Thyroid gland (tissue), 4 donors: ENCODE data around the gene CLDN1. TPM values are rescaled to one million over a fixed set of nuclear protein-coding genes. Genes with fewer than 3 reads are reported as not detected.

Experiments
- DNase-seq, 2 donors: peaks; one replicate each; pipeline ENCODE4 v3.0.0-alpha.2; 2019
- H3K27ac ChIP-seq, 3 donors: fragments of 200-600 bp; sonication (generic); 1 replicate in 2 of 3; 2 replicates in 1 of 3; pipeline ENCODE4 v1.5.1; 2016 to 2019; ENCODE audit warnings: mild to moderate bottlenecking in 1 of 3, moderate library complexity in 1 of 3
- H3K27me3 ChIP-seq: fragments of 200-600 bp; sonication (generic); one replicate; pipeline ENCODE4 v1.5.1; 2019
- H3K36me3 ChIP-seq, 2 donors: fragments of 200-600 bp; sonication (generic); one replicate each; pipeline ENCODE4 v1.5.1; 2016 to 2019
- H3K4me1 ChIP-seq, 2 donors: fragments of 200-600 bp; sonication (generic); one replicate each; pipeline ENCODE4 v1.5.1; 2017 to 2019
- H3K4me3 ChIP-seq, 3 donors: fragments of 200-600 bp; sonication (generic); replicated peaks in 1 of 3; 1 replicate in 2 of 3; 2 replicates in 1 of 3; pipeline ENCODE4 v1.5.1; 2016; ENCODE audit warnings: mild to moderate bottlenecking in 1 of 3
- H3K9me3 ChIP-seq: fragments of 200-600 bp; sonication (generic); one replicate; pipeline ENCODE4 v1.5.1; 2017
- POLR2A ChIP-seq, 2 donors: fragments of 450-650 bp; IDR thresholded peaks; one replicate each; pipeline ENCODE4 v1.6.1; 2017; ENCODE audit warnings: antibody characterized with exemption in 2 of 2, mild to moderate bottlenecking in 2 of 2, moderate library complexity in 1 of 2
- WGBS, 2 donors: methylation state at CpG; one replicate each; pipeline ENCODE4 v1.1.5; 2017; 5-methylcytosine and 5-hydroxymethylcytosine counted together
- intact Hi-C: fragments of 100-400 bp; cut with DNase I; formaldehyde crosslinking; loops from one replicate; pipeline ENCODE4 v1.15.1; 2023
- total RNA-seq, 4 donors: library from RNA; depleted of rRNA; stranded (reverse); fragments of >200 nt; gene quantifications; one replicate each; pipeline ENCODE4 v1.2.3, GENCODE V29; 2016
- TF ChIP-seq, protein P1 (sequence below), 6 experiments: fragments of 200-600 bp in 3 of 6; fragments of 450-650 bp in 3 of 6; sonication (generic) in 3 of 6; IDR thresholded peaks; one replicate each; pipeline ENCODE4 v1.5.1; 2016 to 2019; ENCODE audit warnings: antibody characterized with exemption in 6 of 6, mild to moderate bottlenecking in 2 of 6, inconsistent platforms in 1 of 6, moderate library complexity in 1 of 6

The CLDN1 gene
- total RNA-seq, 4 donors from 2014 or later, result 5.1 to 29.2 (median 8.5) TPM

DNA sequence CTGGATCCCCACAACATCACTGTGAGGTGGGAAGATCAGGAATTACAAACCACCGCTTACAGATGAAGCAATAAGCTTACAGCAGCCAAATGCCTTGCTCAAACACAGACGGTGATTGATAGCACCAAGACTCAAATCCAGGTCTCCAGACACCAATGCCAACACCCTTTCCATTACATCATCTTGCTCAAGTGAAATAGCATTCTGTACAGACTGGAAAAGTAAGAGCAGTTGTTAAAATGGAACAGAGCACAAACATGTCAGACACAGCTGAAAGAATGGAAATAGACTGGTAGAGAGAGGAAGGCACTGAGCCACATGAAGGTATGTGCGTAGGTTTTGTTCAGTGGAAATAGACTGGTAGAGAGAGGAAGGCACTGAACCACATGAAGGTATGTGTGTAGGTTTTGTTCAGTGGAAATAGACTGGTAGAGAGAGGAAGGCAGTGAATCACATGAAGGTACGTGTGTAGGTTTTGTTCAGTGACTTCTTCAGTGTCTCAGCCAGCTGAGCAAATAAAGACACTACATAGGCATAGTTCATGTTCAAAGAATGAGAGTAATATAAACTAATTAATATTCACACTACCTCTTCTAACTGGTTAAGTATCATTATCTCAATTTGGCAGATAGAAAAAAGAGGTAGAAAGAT, 15.6 kb downstream of the CLDN1 start:
- DNase-seq, result no peak
- no peak for TF ChIP-seq POLR2A (IDR thresholded peaks at IDR 0.05)
- TF ChIP-seq, protein P1, sequence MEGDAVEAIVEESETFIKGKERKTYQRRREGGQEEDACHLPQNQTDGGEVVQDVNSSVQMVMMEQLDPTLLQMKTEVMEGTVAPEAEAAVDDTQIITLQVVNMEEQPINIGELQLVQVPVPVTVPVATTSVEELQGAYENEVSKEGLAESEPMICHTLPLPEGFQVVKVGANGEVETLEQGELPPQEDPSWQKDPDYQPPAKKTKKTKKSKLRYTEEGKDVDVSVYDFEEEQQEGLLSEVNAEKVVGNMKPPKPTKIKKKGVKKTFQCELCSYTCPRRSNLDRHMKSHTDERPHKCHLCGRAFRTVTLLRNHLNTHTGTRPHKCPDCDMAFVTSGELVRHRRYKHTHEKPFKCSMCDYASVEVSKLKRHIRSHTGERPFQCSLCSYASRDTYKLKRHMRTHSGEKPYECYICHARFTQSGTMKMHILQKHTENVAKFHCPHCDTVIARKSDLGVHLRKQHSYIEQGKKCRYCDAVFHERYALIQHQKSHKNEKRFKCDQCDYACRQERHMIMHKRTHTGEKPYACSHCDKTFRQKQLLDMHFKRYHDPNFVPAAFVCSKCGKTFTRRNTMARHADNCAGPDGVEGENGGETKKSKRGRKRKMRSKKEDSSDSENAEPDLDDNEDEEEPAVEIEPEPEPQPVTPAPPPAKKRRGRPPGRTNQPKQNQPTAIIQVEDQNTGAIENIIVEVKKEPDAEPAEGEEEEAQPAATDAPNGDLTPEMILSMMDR (IDR thresholded peaks at IDR 0.05), result no peak
- no peaks in the 10 kb centered on the region for H3K36me3 ChIP-seq
- H3K9me3 ChIP-seq, result no peaks in the 10 kb centered on the region
- no peaks in the 10 kb centered on the region for H3K27me3 ChIP-seq
- WGBS, 2 donors, result 89 to 90% methylated on average over 4 of the region's 4 CpGs
- no peak overlapping the region for H3K4me3 ChIP-seq
- intact Hi-C loops, result no loop called here
- H3K4me1 ChIP-seq, result no peaks in the 10 kb centered on the region
- H3K27ac ChIP-seq, result no peak overlapping the region

DNA sequence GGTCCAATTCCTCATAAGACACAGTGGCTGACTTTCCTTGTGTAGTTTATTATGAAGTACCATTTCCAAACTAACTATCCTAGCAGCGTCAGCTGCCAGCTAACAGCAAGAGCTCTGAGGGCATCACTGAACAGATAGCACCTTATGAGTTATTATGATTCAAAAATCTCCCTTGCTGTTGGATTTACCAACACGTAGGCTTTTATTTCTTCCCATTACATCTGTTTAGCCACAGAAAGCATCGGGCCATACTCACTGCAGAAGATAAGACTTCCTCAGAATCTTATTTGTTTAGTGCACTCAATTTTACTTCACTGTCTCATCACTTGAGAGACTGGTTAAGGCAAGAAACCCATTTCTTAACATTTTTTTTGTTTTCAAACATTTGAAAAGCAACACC, 16.2 kb downstream of the CLDN1 start:
- Histone ChIP-seq H3K27ac (no peak overlapping the region), H3K4me3 (no peak overlapping the region), H3K36me3 (no peaks in the 10 kb centered on the region), H3K9me3 (no peaks in the 10 kb centered on the region), H3K27me3 (no peaks in the 10 kb centered on the region), H3K4me1 (no peaks in the 10 kb centered on the region)
- no peak for DNase-seq
- 63 to 74% methylated on average over 3 of the region's 3 CpGs for WGBS, 2 donors
- intact Hi-C loops, result no loop called here
- no peak for TF ChIP-seq POLR2A (IDR thresholded peaks at IDR 0.05)
- TF ChIP-seq, protein P1 (IDR thresholded peaks at IDR 0.05), result no peak

DNA sequence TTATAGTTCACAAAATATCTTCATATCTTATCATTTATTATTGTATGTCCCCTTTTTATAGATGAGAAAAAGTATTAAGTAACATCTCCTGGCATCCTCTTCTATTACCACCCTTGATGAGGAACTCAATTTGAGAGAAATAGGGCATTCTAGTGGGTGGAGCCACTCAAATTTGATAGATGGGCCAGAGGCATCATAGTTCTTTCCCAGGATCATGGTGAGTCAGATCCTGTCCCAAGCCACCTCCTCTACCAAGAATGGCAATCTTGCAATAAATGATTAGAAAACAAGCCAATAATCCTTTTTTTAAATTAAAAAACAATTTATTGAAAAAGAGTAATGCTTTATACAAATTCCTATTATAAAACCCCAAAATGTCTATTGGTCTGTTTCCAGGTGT, 16.8 kb downstream of the CLDN1 start:
- no peak overlapping the region for H3K4me3 ChIP-seq
- no peak overlapping the region for H3K27ac ChIP-seq
- no peak for DNase-seq
- no peaks in the 10 kb centered on the region for H3K9me3 ChIP-seq
- intact Hi-C loops, result no loop called here
- no peaks in the 10 kb centered on the region for H3K27me3 ChIP-seq
- H3K36me3 ChIP-seq, result no peaks in the 10 kb centered on the region
- no peak for TF ChIP-seq POLR2A (IDR thresholded peaks at IDR 0.05)
- TF ChIP-seq, protein P1 (IDR thresholded peaks at IDR 0.05), result no peak
- H3K4me1 ChIP-seq, result no peaks in the 10 kb centered on the region

DNA sequence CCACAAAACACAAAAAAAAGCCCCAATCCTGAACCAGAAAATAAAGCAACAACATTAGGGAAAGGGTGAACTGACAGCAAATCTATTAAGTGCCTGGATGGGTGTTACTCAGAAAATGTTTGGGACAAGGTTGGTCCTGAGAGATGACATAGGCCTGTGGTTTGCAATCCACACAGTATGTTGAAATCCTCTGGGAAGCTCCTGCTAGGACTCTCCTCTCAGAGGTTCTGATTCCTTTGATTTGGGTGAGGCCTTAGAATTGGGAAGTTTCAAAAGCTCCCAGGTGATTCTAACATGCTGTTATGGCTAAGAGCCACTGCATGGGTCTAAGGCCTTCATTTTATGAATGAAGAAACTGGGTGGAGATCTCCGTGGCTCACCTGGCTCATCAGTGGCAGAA, 18.4 kb downstream of the CLDN1 start:
- WGBS, 2 donors, result 96 to 100% methylated on average over 1 of the region's 1 CpG
- no peak overlapping the region for H3K27ac ChIP-seq
- no peak for DNase-seq
- no peak overlapping the region for H3K4me3 ChIP-seq
- intact Hi-C loops, result no loop called here
- no peaks in the 10 kb centered on the region for H3K36me3 ChIP-seq
- no peaks in the 10 kb centered on the region for H3K27me3 ChIP-seq
- no peaks in the 10 kb centered on the region for H3K9me3 ChIP-seq
- no peaks in the 10 kb centered on the region for H3K4me1 ChIP-seq
- TF ChIP-seq POLR2A (IDR thresholded peaks at IDR 0.05), result no peak
- TF ChIP-seq, protein P1 (IDR thresholded peaks at IDR 0.05), result no peak

DNA sequence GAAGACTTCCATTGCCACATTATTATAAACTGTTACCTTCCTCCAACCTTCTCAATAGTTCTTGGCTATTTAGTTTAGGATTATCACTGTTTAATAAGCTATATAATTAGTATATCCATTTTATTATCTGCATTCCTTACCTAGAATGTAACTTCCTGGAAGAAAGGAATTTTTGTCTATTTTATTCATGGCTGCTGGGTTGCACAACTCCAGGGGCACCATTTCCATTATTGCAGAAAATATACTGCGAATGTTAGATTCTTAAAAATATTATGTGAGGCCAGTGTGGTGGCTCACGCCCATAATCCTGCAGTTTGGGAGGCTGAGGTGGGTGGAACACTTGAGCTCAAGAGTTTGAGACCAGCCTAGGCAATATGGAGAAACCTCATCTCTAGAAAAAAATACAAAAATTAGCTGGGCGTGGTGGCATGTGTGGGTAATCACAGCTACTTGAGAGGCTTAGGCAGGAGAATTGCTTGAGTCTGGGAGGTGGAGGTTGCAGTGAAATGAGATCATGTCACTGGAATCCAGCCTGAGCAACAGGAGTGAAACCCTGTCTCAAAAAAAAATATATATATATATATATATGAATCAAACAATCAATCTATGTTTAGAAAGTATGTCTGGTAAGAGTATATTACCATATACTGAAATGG, 19.9 kb downstream of the CLDN1 start:
- DNase-seq, result no peak
- 90 to 95% methylated on average over 3 of the region's 3 CpGs for WGBS, 2 donors
- no peaks in the 10 kb centered on the region for H3K27me3 ChIP-seq
- H3K4me3 ChIP-seq, result no peak overlapping the region
- H3K36me3 ChIP-seq, result no peaks in the 10 kb centered on the region
- intact Hi-C loops, result no loop called here
- H3K9me3 ChIP-seq, result no peaks in the 10 kb centered on the region
- TF ChIP-seq POLR2A (IDR thresholded peaks at IDR 0.05), result no peak
- TF ChIP-seq, protein P1 (IDR thresholded peaks at IDR 0.05), result no peak
- H3K4me1 ChIP-seq, result no peaks in the 10 kb centered on the region
- H3K27ac ChIP-seq, result no peak overlapping the region
